Left ventricle myocardium inferior (tissue), 1 donor: Measurements from ENCODE around the gene DNTTIP2. TPM values are rescaled to one million over a fixed set of nuclear protein-coding genes. Genes with fewer than 3 reads are reported as not detected.
"Not testable (repeated sequence)": the region's sequence is repeated elsewhere in the genome, so short reads cannot be mapped to it uniquely, and the experiment has no call there.

ENCODE experiments used
- DNase-seq: peaks from one replicate; pipeline ENCODE4 v3.0.0-alpha.2; 2020
- H3K27ac ChIP-seq: fragments of 200-600 bp; replicated peaks from 2 replicates; pipeline ENCODE4 v1.8.0; 2021
- H3K27me3 ChIP-seq: fragments of 200-600 bp; 2 replicates; pipeline ENCODE4 v1.8.0; 2021; ENCODE audit warnings: low read depth
- H3K36me3 ChIP-seq: fragments of 200-600 bp; 2 replicates; pipeline ENCODE4 v1.8.0; 2021
- H3K4me1 ChIP-seq: fragments of 200-600 bp; 2 replicates; pipeline ENCODE4 v1.8.0; 2021
- H3K4me3 ChIP-seq: fragments of 200-600 bp; 2 replicates; pipeline ENCODE4 v1.8.0; 2021; ENCODE audit warnings: mild to moderate bottlenecking, moderate library complexity
- H3K9me3 ChIP-seq: fragments of 200-600 bp; replicated peaks from 2 replicates; pipeline ENCODE4 v1.8.0; 2021
- intact Hi-C: fragments of 100-400 bp; cut with micrococcal nuclease; formaldehyde crosslinking; loops from one replicate; pipeline ENCODE4 v1.11.0; 2022
- total RNA-seq: library from RNA; stranded (reverse); fragmentation: NEBNext Ultra II Directional; extraction: Animal tissue kit (Norgen Biotek cat#: 25700); gene quantifications from one replicate; pipeline ENCODE4 v1.2.1, GENCODE V29; 2021
- TF ChIP-seq, protein P1 (sequence below): fragments of 200-600 bp; IDR thresholded peaks from 2 replicates; pipeline ENCODE4 v1.8.0; 2021; ENCODE audit warnings: antibody characterized with exemption, mild to moderate bottlenecking, borderline replicate concordance
- donor health status: DM: no; HTN: yes; CAD: no; lungs with severe emphysema.

Gene DNTTIP2
- total RNA-seq, 1 donor from 2014 or later: 40.0 TPM

DNA sequence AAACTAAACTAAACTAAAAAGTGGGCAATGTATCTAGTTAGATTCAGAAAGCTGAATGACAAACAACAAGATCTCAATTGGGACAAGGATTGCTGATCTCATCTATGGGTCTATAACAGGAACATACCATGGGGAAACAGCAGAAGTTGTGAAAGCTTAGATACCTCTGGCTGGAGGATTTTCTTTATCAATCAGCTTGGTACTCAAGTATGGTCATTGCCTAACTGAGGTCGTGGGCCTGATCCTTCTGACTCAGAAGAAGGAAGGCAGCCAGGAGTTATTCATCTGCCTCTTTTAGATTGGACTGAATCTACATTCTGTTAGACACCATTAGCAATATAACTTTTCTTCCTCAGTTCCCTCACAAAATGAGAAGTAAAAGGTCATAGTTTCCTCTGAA is 39.7 kb downstream of the DNTTIP2 start:
- no peak overlapping the region for H3K27ac ChIP-seq
- H3K9me3 ChIP-seq: no peaks in the 10 kb centered on the region
- intact Hi-C loops: no loop called here
- H3K4me3 ChIP-seq: no peak overlapping the region
- H3K36me3 ChIP-seq: peaks cover 4% of the 10 kb centered on the region
- no peak for DNase-seq
- peaks cover 6% of the 10 kb centered on the region for H3K4me1 ChIP-seq
- H3K27me3 ChIP-seq: no peaks in the 10 kb centered on the region
- TF ChIP-seq, protein P1, sequence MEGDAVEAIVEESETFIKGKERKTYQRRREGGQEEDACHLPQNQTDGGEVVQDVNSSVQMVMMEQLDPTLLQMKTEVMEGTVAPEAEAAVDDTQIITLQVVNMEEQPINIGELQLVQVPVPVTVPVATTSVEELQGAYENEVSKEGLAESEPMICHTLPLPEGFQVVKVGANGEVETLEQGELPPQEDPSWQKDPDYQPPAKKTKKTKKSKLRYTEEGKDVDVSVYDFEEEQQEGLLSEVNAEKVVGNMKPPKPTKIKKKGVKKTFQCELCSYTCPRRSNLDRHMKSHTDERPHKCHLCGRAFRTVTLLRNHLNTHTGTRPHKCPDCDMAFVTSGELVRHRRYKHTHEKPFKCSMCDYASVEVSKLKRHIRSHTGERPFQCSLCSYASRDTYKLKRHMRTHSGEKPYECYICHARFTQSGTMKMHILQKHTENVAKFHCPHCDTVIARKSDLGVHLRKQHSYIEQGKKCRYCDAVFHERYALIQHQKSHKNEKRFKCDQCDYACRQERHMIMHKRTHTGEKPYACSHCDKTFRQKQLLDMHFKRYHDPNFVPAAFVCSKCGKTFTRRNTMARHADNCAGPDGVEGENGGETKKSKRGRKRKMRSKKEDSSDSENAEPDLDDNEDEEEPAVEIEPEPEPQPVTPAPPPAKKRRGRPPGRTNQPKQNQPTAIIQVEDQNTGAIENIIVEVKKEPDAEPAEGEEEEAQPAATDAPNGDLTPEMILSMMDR: no peak

DNA sequence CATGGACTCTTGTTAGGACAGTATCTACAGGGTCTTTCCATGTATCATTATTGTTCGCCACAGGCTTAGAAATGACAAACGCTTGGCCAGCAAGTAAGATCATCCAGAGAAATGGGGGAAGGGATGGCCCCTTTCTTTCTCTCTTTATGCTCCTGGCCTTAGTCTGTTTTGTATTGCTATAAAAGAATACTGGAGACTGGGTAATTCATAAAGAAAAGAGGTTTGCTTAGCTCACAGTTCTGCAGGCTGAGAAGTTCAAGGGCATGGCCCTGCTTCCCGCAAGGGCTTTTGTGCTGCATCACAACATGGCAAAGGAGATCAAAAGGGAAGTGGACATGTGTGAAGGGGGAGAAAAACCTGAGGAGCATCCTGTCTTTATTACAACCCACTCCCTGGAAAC is 41.0 kb downstream of the DNTTIP2 start:
- H3K36me3 ChIP-seq: peaks cover 3% of the 10 kb centered on the region
- intact Hi-C loops: no loop called here
- no peaks in the 10 kb centered on the region for H3K4me1 ChIP-seq
- H3K4me3 ChIP-seq: no peak overlapping the region
- DNase-seq: no peak
- peaks cover 8% of the 10 kb centered on the region for H3K9me3 ChIP-seq
- H3K27ac ChIP-seq: no peak overlapping the region
- H3K27me3 ChIP-seq: no peaks in the 10 kb centered on the region
- TF ChIP-seq, protein P1: no peak

DNA sequence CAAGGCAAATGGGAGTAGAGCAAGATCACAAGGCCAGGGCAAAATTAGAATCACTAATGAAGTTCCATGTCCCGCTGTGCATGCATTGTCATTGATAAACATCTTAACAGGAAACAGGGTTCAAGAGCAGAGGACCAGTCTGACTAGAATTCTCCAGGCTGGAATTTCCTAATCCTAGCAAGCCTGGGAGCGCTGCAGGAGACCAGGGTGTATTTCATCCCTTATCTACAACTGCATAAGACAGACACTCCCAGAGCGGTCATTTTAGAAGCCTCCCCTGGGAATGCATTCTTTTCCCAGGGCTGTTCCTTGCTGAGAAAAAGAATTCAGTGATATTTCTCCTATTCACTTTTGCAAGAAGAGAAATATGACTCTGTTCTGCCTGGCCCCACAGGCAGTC is 45.7 kb downstream of the DNTTIP2 start:
- H3K9me3 ChIP-seq: peaks cover 14% of the 10 kb centered on the region
- DNase-seq, H3K27ac ChIP-seq, H3K4me3 ChIP-seq, intact Hi-C loops, H3K4me1 ChIP-seq, H3K27me3 ChIP-seq, H3K36me3 ChIP-seq: not testable (repeated sequence)

DNA sequence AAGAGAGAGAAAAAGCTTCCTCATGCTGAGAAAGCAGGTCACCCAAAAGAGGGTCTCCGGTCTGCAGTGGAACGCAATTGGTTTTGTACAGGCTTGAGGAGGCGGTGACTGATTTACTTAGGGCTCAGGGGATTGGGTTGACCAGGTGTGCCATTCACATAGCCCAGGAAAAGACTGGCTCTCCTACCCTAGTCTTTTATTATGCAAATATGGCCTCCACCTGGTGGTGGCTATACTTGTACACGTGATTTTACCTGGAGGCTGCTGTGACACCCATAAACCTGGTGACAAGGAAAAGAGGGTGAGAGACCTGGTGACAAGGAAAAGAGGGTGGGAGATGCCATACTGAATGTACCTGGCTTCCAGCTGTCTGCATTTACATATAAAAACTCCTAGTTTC is 49.9 kb downstream of the DNTTIP2 start:
- TF ChIP-seq, protein P1: no peak
- Histone ChIP-seq H3K27me3 (no peaks in the 10 kb centered on the region), H3K4me3 (no peak overlapping the region), H3K4me1 (no peaks in the 10 kb centered on the region), H3K36me3 (no peaks in the 10 kb centered on the region), H3K27ac (no peak overlapping the region), H3K9me3 (peaks cover 14% of the 10 kb centered on the region)
- intact Hi-C loops: no loop called here
- no peak for DNase-seq

DNA sequence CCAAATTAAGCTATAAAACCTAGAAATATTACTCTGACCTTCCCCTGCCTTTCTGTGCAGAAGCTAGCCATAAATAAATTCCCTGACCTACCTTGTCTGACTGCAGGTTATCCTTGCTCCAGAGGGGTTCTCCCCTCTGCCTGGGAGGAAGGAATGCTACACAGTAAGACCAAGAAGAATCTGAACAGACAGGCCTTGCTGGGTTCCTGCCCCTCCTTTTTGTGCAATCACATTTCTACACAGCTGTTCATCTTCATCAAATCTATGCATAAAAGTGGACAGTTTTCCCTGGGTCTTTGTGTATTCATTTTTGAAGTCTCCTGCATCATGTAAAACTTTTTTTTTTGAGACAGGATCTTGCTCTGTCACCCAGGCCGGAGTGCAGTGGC is 50.6 kb downstream of the DNTTIP2 start:
- TF ChIP-seq, protein P1: no peak
- Histone ChIP-seq H3K9me3 (peaks cover 9% of the 10 kb centered on the region), H3K36me3 (no peaks in the 10 kb centered on the region), H3K4me1 (no peaks in the 10 kb centered on the region), H3K27ac (no peak overlapping the region), H3K4me3 (no peak overlapping the region), H3K27me3 (no peaks in the 10 kb centered on the region)
- DNase-seq: no peak
- intact Hi-C loops: no loop called here

DNA sequence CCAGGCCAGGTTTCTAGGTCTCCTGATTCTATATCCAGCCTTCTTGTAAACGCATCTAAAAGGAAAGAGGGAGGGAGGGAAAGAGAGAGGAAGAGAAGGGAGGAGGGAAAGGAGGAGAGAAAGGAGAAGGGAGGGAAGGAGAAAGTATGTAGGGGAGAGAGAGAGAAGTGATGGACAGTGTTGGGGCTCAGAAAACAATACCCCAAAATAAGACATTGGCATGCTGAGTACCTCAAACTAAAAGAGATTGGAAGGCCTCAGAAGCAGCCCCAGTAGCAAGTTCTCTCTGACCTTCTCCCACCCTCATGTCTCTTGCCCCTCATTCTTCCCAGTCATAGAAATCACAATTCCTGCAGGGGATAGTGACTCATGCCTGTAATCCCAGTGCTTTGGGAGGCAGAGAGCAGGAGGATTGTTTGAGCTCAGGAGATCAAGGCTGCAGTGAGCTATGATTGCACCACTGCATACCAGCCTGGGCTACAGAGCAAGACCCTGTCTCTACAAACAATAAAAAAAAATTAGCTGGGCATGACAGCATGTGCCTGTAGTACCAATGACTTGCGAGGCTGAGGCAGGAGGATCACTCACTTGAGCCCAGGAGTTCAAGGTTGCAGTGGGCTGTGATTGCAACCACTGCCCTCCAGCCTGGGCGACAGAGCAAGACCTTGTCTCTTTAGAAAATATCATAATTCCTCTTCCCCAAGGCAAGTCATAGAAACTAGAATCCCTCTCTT is 51.2 kb downstream of the DNTTIP2 start:
- Histone ChIP-seq H3K4me1 (no peaks in the 10 kb centered on the region), H3K27ac (no peak overlapping the region), H3K4me3 (no peak overlapping the region), H3K36me3 (no peaks in the 10 kb centered on the region), H3K27me3 (no peaks in the 10 kb centered on the region), H3K9me3 (peaks cover 4% of the 10 kb centered on the region)
- DNase-seq: no peak
- intact Hi-C loops: no loop called here
- TF ChIP-seq, protein P1: no peak
